Hepatocyte (in vitro differentiated cells): Measurements from ENCODE around the gene TLE7. TPM values are rescaled to one million over a fixed set of nuclear protein-coding genes. Genes with fewer than 3 reads are reported as not detected.

Experiments used
- DNase-seq: peaks from one replicate; pipeline ENCODE4 v3.0.0-alpha.2; 2016; ENCODE audit warnings: low spot score
- H2AFZ ChIP-seq: fragments of 200-600 bp; sonication (generic); 2 replicates; pipeline ENCODE4 v1.6.0; 2016; ENCODE audit warnings: antibody characterized with exemption, mild to moderate bottlenecking
- H3K27ac ChIP-seq: fragments of 200-600 bp; sonication (generic); 2 replicates; pipeline ENCODE4 v1.5.1; 2016; ENCODE audit warnings: mild to moderate bottlenecking
- H3K27me3 ChIP-seq: fragments of 200-600 bp; sonication (generic); 2 replicates; pipeline ENCODE4 v1.6.1; 2016
- H3K36me3 ChIP-seq: fragments of 200-600 bp; sonication (generic); replicated peaks from 2 replicates; pipeline ENCODE4 v1.5.1; 2016; ENCODE audit warnings: low read depth; ENCODE audit not compliant: insufficient read depth
- H3K4me1 ChIP-seq: fragments of 200-600 bp; sonication (generic); 2 replicates; pipeline ENCODE4 v1.5.1; 2016; ENCODE audit warnings: mild to moderate bottlenecking, moderate library complexity; ENCODE audit not compliant: insufficient read depth
- H3K4me2 ChIP-seq: fragments of 200-600 bp; sonication (generic); 2 replicates; pipeline ENCODE4 v1.6.0; 2016
- H3K4me3 ChIP-seq: fragments of 200-600 bp; sonication (generic); 2 replicates; pipeline ENCODE4 v1.5.1; 2016; ENCODE audit warnings: mild to moderate bottlenecking
- H3K79me2 ChIP-seq: fragments of 200-600 bp; sonication (generic); 2 replicates; pipeline ENCODE4 v1.6.0; 2017; ENCODE audit warnings: mild to moderate bottlenecking
- H3K9me2 ChIP-seq: fragments of 200-600 bp; sonication (generic); replicated peaks from 2 replicates; pipeline ENCODE4 v1.6.0; 2017; ENCODE audit warnings: mild to moderate bottlenecking; ENCODE audit not compliant: insufficient read depth
- H3K9me3 ChIP-seq: fragments of 200-600 bp; sonication (generic); 2 replicates; pipeline ENCODE4 v1.5.1; 2016; ENCODE audit warnings: low read depth, mild to moderate bottlenecking
- H4K20me1 ChIP-seq: fragments of 200-600 bp; sonication (generic); 2 replicates; pipeline ENCODE4 v1.6.0; 2016; ENCODE audit warnings: mild to moderate bottlenecking; ENCODE audit not compliant: insufficient read depth, poor library complexity, severe bottlenecking
- EZH2 ChIP-seq: fragments of 200-600 bp; sonication (generic); IDR thresholded peaks from 2 replicates; pipeline ENCODE4 v1.6.1; 2016; ENCODE audit warnings: antibody characterized with exemption, mild to moderate bottlenecking, borderline replicate concordance
- EZH2phosphoT487 ChIP-seq: fragments of 200-600 bp; sonication (generic); IDR thresholded peaks from one replicate; pipeline ENCODE4 v1.6.1; 2018; ENCODE audit warnings: antibody characterized with exemption, mild to moderate bottlenecking, low read depth, moderate library complexity; ENCODE audit not compliant: unreplicated experiment, severe bottlenecking
- WGBS: methylation state at CpG from one replicate; pipeline ENCODE4 v1.1.6; 2016; ENCODE audit warnings: low lambda C conversion rate; ENCODE audit errors: missing lambda C conversion rate; 5-methylcytosine and 5-hydroxymethylcytosine counted together
- polyA plus RNA-seq: library from polyadenylated mRNA; unstranded; fragments of >200 nt; fragmentation: Nextera tagmentation; extraction: Ambion mirVana; gene quantifications from 2 replicates; pipeline ENCODE4 v1.2.1, GENCODE V29; 2016
- total RNA-seq: library from RNA; depleted of rRNA; stranded (reverse); fragments of >200 nt; gene quantifications from 2 replicates; pipeline ENCODE4 v1.2.3, GENCODE V29; 2014
- TF ChIP-seq, protein P1 (sequence below): fragments of 200-600 bp; sonication (generic); IDR thresholded peaks from 2 replicates; pipeline ENCODE4 v1.5.1; 2016; ENCODE audit warnings: antibody characterized with exemption, mild to moderate bottlenecking; ENCODE audit not compliant: poor library complexity

TLE7 gene
- total and polyA plus RNA-seq, 2 experiments from 2014 or later: not detected

DNA sequence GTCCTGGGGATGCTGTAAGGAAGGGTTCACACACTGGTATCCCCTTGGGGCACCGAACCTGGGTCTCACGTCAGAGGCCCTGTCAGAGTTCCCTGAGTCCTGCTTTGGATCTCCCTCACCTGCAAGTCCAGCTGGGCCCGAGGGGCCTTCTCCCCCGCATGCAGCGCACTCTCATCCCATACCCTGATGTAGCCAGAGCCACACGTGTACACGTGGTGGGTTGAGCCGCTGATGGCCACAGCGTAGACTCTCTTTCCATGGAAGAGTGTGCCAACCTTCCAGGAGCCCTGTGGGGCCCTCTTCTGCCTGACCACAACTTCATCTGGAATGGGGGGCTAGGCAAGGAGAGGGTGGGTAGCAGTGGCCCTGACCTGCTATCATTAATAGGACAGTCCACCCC lies 9.9 kb downstream of the TLE7 start:
- Histone ChIP-seq H3K79me2 (no peaks in the 10 kb centered on the region), H3K27me3 (peaks cover 6% of the 10 kb centered on the region), H3K36me3 (no peaks in the 10 kb centered on the region), H3K4me3 (no peak overlapping the region), H2AFZ (no peak overlapping the region), H3K4me1 (no peaks in the 10 kb centered on the region), H3K4me2 (no peak overlapping the region), H3K9me3 (no peaks in the 10 kb centered on the region), H3K9me2 (no peaks in the 10 kb centered on the region), H3K27ac (no peak overlapping the region), H4K20me1 (no peaks in the 10 kb centered on the region)
- TF ChIP-seq, protein P1, sequence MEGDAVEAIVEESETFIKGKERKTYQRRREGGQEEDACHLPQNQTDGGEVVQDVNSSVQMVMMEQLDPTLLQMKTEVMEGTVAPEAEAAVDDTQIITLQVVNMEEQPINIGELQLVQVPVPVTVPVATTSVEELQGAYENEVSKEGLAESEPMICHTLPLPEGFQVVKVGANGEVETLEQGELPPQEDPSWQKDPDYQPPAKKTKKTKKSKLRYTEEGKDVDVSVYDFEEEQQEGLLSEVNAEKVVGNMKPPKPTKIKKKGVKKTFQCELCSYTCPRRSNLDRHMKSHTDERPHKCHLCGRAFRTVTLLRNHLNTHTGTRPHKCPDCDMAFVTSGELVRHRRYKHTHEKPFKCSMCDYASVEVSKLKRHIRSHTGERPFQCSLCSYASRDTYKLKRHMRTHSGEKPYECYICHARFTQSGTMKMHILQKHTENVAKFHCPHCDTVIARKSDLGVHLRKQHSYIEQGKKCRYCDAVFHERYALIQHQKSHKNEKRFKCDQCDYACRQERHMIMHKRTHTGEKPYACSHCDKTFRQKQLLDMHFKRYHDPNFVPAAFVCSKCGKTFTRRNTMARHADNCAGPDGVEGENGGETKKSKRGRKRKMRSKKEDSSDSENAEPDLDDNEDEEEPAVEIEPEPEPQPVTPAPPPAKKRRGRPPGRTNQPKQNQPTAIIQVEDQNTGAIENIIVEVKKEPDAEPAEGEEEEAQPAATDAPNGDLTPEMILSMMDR: no peak
- no peak for TF ChIP-seq EZH2
- TF ChIP-seq EZH2phosphoT487: no peak
- WGBS: 94% methylated on average over 9 of the region's 9 CpGs
- DNase-seq: no peak

DNA sequence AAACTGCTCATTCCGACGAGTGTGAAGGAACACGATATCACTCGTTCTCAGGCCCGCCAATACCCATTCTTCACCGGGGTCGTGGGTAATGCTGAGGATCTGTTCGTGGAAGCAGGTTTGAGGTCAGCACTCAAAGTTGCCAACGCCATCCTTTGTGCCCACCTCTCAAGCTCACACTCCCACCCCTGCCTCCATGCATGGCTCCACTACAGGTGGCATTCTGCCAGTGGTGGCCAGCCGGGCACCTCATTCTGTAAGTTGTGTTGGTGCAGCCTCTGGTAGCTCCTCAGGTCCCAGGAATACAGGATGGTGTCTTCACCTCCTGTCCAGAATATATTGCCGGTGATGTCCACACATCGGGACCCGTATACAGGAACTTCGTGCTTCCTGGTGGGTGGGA lies 10.7 kb downstream of the TLE7 start:
- H3K36me3 ChIP-seq: no peaks in the 10 kb centered on the region
- TF ChIP-seq EZH2 (no peak), EZH2phosphoT487 (no peak)
- TF ChIP-seq, protein P1: no peak
- H3K27me3 ChIP-seq: peaks cover 6% of the 10 kb centered on the region
- H3K79me2 ChIP-seq: no peaks in the 10 kb centered on the region
- no peak overlapping the region for H3K4me2 ChIP-seq
- H3K9me3 ChIP-seq: no peaks in the 10 kb centered on the region
- no peaks in the 10 kb centered on the region for H3K9me2 ChIP-seq
- H3K27ac ChIP-seq: no peak overlapping the region
- no peak overlapping the region for H3K4me3 ChIP-seq
- no peaks in the 10 kb centered on the region for H4K20me1 ChIP-seq
- 90% methylated on average over 14 of the region's 14 CpGs for WGBS
- no peak for DNase-seq
- H3K4me1 ChIP-seq: no peaks in the 10 kb centered on the region
- H2AFZ ChIP-seq: no peak overlapping the region

DNA sequence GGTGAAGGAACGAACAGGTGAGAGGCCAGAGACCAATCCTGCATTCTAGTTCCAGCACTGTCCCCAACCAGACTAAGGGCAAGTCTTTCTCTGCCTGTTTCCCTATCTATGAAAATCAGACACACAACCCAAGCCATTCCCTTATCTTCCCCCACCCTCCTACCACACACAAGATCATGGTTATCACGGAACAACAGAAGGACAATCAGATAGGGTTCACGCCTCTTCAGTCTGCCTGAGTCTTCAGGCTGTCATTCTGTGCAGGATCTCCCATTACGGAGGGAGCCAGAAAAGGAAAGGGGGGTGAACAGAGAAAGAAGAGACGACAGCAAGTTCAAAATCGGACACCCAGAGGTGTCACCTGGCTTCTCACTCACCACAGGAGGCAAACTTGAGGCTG lies 11.1 kb downstream of the TLE7 start:
- H3K27me3 ChIP-seq: peaks cover 6% of the 10 kb centered on the region
- H2AFZ ChIP-seq: no peak overlapping the region
- no peak overlapping the region for H3K4me3 ChIP-seq
- no peak overlapping the region for H3K4me2 ChIP-seq
- TF ChIP-seq, protein P1: no peak
- TF ChIP-seq EZH2 (no peak), EZH2phosphoT487 (no peak)
- no peak overlapping the region for H3K27ac ChIP-seq
- DNase-seq: no peak
- no peaks in the 10 kb centered on the region for H4K20me1 ChIP-seq
- no peaks in the 10 kb centered on the region for H3K9me3 ChIP-seq
- no peaks in the 10 kb centered on the region for H3K9me2 ChIP-seq
- WGBS: 64% methylated on average over 6 of the region's 6 CpGs
- H3K79me2 ChIP-seq: no peaks in the 10 kb centered on the region
- no peaks in the 10 kb centered on the region for H3K4me1 ChIP-seq
- no peaks in the 10 kb centered on the region for H3K36me3 ChIP-seq

DNA sequence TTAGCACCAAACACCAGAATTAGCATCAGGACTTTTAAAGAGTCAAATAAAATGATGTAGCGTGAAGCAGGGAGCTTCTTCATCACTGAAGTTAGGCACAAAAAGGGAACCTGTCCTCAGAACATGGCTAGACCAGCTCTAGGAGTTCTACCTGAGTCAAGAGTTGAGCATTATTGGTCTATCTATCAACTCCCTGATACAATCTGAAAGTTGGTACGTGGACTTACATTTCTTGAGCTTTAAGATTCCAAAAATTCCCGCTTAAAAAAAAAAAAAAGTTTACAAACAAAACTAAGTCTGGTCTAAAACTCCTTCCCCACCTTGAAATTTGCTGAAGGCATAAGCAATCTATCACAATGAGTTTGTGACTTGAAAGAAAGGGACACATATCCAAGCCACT lies 12.3 kb downstream of the TLE7 start:
- H3K4me3 ChIP-seq: no peak overlapping the region
- TF ChIP-seq, protein P1: no peak
- no peak for TF ChIP-seq EZH2
- TF ChIP-seq EZH2phosphoT487: no peak
- no peak overlapping the region for H3K4me2 ChIP-seq
- H3K27ac ChIP-seq: no peak overlapping the region
- H3K79me2 ChIP-seq: no peaks in the 10 kb centered on the region
- H3K4me1 ChIP-seq: no peaks in the 10 kb centered on the region
- no peaks in the 10 kb centered on the region for H3K9me3 ChIP-seq
- peaks cover 14% of the 10 kb centered on the region for H3K27me3 ChIP-seq
- WGBS: 87% methylated on average over 3 of the region's 3 CpGs
- no peaks in the 10 kb centered on the region for H3K36me3 ChIP-seq
- H3K9me2 ChIP-seq: no peaks in the 10 kb centered on the region
- H4K20me1 ChIP-seq: no peaks in the 10 kb centered on the region
- no peak overlapping the region for H2AFZ ChIP-seq
- DNase-seq: no peak
